ENCODE results near the gene ABCA13.

ABCA13 gene

GRCh38 chr7:48269066-48269465, 97.8 kb downstream of the ABCA13 start:
- TF ChIP-seq, protein P1, sequence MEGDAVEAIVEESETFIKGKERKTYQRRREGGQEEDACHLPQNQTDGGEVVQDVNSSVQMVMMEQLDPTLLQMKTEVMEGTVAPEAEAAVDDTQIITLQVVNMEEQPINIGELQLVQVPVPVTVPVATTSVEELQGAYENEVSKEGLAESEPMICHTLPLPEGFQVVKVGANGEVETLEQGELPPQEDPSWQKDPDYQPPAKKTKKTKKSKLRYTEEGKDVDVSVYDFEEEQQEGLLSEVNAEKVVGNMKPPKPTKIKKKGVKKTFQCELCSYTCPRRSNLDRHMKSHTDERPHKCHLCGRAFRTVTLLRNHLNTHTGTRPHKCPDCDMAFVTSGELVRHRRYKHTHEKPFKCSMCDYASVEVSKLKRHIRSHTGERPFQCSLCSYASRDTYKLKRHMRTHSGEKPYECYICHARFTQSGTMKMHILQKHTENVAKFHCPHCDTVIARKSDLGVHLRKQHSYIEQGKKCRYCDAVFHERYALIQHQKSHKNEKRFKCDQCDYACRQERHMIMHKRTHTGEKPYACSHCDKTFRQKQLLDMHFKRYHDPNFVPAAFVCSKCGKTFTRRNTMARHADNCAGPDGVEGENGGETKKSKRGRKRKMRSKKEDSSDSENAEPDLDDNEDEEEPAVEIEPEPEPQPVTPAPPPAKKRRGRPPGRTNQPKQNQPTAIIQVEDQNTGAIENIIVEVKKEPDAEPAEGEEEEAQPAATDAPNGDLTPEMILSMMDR (IDR thresholded peaks at IDR 0.05; ENCODE audit: insufficient read depth, low read depth, low read length, missing control alignments), result no peak
- DNase-seq (ENCODE audit: low read depth), result peak; percentile 36
- H3K4me3 ChIP-seq (ENCODE audit: low read length), result no peak overlapping the region

- peak; percentile 55 for DNase-seq (ENCODE audit: low read depth)
- TF ChIP-seq, protein P1 (IDR thresholded peaks at IDR 0.05; ENCODE audit: insufficient read depth, low read depth, low read length, missing control alignments), result no peak
- H3K4me3 ChIP-seq (ENCODE audit: low read length), result no peak overlapping the region
Measured at GRCh38 chr7:48274662-48275061, 103.4 kb downstream of the ABCA13 start.

DNA sequence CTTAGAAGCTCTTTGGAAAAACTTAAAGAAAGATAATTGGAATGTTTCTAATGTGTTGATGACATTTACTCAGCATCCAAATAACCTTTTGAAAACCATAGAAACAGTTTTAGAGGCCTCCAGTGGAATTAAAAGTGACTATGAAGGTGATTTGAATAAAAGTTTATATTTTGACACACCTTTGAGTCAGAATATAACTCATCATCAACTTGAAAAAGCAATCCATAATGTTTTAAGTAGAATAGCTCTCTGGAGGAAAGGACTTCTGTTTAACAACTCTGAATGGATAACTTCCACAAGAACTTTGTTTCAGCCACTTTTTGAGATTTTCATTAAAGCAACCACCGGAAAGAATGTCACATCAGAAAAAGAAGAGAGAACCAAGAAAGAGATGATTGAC, 108.2 kb downstream of the ABCA13 start:
- peak; percentile 32 for DNase-seq (ENCODE audit: low read depth)
- TF ChIP-seq, protein P1 (IDR thresholded peaks at IDR 0.05; ENCODE audit: insufficient read depth, low read depth, low read length, missing control alignments), result no peak
- H3K4me3 ChIP-seq (ENCODE audit: low read length), result no peak overlapping the region

GRCh38 chr7:48280100-48280499, 108.8 kb downstream of the ABCA13 start:
- DNase-seq (ENCODE audit: low read depth), result peak; percentile 88
- TF ChIP-seq, protein P1 (IDR thresholded peaks at IDR 0.05; ENCODE audit: insufficient read depth, low read depth, low read length, missing control alignments), result no peak
- H3K4me3 ChIP-seq (ENCODE audit: low read length), result no peak overlapping the region

DNA sequence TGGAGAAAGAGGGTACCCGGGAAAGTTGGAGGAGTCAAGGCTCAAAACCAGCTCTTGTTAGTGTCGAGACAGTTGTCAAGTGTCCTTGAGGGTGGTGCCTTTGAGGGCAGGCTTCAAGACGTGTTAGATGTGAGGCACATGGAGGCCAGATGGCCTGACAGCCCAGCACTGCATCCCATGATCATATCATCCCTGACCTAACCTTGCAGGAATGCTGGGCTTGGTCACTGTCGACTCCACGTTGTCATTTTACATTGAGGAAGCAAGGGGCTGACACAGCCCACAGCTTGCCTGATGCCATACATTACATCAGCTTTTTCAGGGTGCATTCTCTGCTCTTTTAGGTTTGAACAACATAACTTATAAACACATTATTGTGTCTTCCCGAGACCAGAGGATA, 114.1 kb downstream of the ABCA13 start:
- peak; percentile 73 for DNase-seq (ENCODE audit: low read depth)
- no peak overlapping the region for H3K4me3 ChIP-seq (ENCODE audit: low read length)
- TF ChIP-seq, protein P1 (IDR thresholded peaks at IDR 0.05; ENCODE audit: insufficient read depth, low read depth, low read length, missing control alignments), result no peak

GRCh38 chr7:48286836-48287235, 115.6 kb downstream of the ABCA13 start:
- DNase-seq (ENCODE audit: low read depth), result no peak
- TF ChIP-seq, protein P1 (IDR thresholded peaks at IDR 0.05; ENCODE audit: insufficient read depth, low read depth, low read length, missing control alignments), result no peak

DNA sequence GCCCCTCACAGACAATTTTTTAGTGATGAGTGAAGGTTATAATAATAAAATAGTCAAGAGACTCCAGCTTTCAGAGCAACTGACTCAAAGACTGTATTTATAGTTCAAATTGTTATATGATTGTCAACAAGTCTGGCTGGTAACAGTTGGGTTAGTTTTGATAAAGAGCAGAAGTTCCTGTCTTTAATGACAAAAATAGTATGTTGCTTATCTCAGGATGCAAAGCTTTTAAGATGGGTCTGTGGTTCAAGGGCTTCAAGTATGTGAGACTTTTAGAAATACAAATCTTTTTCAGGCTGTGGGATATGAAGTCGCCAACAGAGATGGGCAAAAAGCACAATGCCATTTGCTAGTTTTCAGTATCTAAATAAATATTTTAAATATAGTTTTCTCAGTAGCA, 118.4 kb downstream of the ABCA13 start:
- H3K4me3 ChIP-seq (ENCODE audit: low read length), result no peak overlapping the region
- no peak for DNase-seq (ENCODE audit: low read depth)
- TF ChIP-seq, protein P1 (IDR thresholded peaks at IDR 0.05; ENCODE audit: insufficient read depth, low read depth, low read length, missing control alignments), result no peak

More at GRCh38 chr7:48286836-48287235, 115.6 kb downstream of the ABCA13 start:
- H3K4me3 ChIP-seq (ENCODE audit: low read length), result no peak overlapping the region

All from epithelial cell of esophagus (primary cell).